IPS DF 19.7 (cell line): Measurements from ENCODE around the gene ZSWIM7.
"Not testable (repeated sequence)": the region's sequence is repeated elsewhere in the genome, so short reads cannot be mapped to it uniquely, and the experiment has no call there.

Experiments
- DNase-seq: peaks from one replicate; pipeline ENCODE4 v3.0.0-alpha.2; 2013; ENCODE audit warnings: low read depth, low spot score

ZSWIM7 gene

DNA sequence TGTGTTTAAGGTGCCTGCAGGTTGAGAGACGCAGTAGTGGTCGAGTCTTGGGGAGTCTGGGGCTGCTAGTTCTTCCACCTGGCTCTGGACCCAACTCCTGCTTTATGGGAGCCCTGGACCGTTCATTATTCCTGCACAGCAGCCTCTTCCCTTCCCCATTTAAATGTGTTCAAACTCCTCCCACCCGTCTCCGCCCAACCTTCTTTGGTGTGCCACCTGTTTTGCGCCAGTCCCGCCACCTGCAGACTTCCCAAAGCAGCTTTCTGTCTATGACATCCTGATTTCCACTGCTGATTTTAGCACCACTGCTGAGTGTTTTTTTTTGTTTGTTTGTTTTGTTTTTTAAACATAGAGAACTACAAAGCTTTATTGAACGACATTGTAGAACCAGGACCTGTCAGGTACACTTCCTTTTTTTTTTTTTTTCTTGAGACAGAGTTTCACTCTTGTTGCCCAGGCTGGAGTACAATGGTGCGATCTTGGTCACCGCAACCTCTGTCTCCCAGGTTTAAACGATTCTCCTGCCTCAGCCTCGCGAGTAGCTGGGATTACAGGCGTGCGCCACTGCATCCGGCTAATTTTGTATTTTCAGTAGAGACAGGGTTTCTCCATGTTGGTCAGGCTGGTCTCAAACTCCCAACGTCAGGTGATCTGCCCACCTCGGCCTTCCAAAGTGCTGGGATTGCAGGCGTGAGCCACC lies 41.7 kb downstream of the ZSWIM7 start:
- DNase-seq = no peak

GRCh38 chr17:15957206-15957605 lies 42.3 kb downstream of the ZSWIM7 start:
- no peak for DNase-seq

GRCh38 chr17:15955793-15956541 lies 43.5 kb downstream of the ZSWIM7 start:
- DNase-seq = no peak

- DNase-seq = no peak
Measured at GRCh38 chr17:15954222-15954621, 45.3 kb downstream of the ZSWIM7 start.

GRCh38 chr17:15952916-15953790 lies 46.4 kb downstream of the ZSWIM7 start:
- no peak for DNase-seq

GRCh38 chr17:15952048-15952532 lies 47.4 kb downstream of the ZSWIM7 start:
- DNase-seq = no peak

GRCh38 chr17:15951368-15952047 lies 48.0 kb downstream of the ZSWIM7 start:
- DNase-seq = no peak

DNA sequence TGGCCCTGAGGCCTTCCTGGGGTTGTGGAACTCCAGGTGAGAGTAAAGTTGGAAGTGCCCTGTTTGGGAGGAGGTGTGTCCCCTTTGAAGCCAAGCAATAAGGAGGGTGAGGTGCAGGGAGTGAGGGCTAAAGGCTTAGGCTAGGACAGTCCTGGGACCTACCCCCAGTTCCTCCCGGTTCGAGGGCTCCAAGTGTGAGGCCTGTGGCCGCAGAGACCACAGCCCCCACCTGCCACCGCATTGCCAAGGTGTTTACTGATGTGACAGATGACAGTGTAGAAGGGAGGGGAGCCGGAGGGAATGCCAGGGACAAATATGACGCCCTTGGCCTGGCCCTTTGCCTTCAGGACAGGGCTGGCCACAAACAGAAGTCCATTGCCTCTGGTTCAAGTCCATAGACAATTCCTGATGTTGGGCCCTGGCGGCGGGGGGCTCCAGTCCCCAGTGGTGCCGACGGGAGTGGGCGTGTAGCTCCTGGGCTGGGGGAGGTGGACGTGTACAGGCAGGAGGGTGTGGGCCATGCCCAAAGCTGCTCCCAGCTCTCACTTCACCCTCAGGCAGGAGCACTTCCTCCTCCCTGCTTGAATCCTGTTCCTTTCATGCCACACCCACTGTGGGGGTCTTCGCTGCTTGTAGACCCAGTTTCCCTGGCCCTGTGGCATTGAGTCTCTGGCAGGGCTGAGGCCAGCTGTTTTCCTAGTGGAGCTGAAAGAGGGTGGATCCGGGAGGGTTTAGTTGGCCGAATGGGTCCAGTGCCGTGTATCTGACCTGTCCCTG lies 51.3 kb downstream of the ZSWIM7 start:
- no peak for DNase-seq

DNA sequence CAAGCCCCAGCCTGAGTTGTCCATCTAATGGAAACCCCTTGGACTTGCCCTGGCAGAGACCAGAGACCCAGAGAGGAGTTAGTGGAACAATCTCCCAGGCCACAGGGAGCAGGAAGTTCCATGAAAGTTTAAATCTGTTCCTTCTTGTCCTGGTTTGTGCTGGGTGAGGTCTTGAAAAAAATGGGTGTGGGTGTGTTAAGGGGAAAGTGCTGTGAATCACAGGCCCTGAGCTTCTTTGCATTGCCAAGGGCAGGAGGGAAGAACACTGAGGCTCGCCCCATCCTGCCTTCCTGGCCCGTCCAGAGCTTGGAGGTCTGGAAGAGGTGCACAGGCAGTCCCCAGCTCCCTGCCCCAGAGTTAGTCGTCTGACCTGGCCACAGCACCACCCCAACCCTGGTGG lies 52.2 kb downstream of the ZSWIM7 start:
- DNase-seq = no peak

GRCh38 chr17:15946611-15947120 lies 52.8 kb downstream of the ZSWIM7 start:
- DNase-seq = no peak

GRCh38 chr17:15945527-15946191 lies 53.8 kb downstream of the ZSWIM7 start:
- no peak for DNase-seq

DNA sequence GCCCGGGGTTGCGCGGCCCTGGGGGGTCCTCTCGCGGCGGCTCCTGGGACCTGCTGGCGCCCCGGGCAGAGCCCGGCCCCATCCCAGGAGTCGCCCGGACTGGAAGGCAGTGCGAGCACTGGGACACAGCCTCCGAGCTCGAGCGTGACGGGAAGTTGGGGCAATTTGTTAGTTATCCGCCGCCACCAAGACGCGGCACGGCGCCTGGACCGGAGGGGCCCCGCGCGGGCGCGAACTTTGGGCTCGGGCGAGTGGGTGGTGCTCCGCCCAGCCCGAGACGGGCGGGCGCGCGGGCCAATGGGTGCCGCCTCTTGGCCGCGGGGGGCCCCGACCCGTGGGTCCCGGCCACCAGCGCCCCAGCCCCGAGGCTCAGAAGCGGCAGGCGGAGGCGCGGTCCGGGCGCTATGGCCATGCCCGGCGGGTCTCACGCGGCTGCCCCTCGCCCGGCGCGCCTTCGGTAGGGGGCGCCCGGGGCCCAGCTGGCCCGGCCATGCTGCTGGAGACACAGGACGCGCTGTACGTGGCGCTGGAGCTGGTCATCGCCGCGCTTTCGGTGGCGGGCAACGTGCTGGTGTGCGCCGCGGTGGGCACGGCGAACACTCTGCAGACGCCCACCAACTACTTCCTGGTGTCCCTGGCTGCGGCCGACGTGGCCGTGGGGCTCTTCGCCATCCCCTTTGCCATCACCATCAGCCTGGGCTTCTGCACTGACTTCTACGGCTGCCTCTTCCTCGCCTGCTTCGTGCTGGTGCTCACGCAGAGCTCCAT lies 54.6 kb downstream of the ZSWIM7 start, which contains the start of gene ADORA2B:
Gene ADORA2B (plus strand): TSS at position 372 of the 768 bp plus-strand sequence. CDS start 119 bp downstream, at position 491.
- DNase-seq = no peak

DNA sequence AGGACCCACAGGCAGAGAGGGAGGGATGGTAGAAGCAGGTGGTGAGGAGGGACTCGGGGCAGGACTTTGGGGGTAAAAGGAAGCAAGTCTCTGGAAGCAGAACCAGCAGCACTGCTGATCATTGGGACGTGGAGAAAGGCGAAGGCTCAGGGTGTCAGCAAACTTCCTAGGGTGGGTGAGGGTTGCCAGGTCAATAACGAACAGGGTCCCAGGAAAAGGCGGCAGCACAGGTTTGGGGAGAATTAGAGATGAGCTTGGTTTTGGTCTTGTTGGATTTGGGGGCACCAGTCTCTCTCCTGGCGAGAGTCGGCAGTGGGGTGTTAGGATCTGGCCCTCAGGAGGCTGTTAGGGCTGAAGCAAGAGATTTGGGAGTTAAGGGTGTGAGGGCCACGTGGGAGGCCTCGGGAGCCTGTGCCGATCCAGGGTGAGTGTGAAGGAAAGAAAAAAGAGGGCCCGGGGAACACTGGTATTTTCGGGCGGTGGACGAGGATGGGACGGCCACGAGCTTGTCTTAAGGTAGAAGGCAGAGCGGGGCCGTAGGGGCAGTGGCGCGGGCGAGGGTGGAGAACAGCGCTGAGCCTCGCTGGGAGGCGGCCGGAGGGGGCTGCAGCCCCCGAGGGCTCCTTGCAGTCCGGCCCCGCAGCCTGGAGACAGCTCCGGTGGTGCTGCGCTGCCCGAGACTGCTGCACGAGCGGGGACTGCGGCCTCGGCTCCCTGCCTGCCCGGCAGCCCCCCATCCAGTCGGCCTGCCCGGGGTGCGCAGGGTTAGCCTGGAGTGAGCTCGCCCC lies 55.3 kb downstream of the ZSWIM7 start:
- DNase-seq = no peak

DNA sequence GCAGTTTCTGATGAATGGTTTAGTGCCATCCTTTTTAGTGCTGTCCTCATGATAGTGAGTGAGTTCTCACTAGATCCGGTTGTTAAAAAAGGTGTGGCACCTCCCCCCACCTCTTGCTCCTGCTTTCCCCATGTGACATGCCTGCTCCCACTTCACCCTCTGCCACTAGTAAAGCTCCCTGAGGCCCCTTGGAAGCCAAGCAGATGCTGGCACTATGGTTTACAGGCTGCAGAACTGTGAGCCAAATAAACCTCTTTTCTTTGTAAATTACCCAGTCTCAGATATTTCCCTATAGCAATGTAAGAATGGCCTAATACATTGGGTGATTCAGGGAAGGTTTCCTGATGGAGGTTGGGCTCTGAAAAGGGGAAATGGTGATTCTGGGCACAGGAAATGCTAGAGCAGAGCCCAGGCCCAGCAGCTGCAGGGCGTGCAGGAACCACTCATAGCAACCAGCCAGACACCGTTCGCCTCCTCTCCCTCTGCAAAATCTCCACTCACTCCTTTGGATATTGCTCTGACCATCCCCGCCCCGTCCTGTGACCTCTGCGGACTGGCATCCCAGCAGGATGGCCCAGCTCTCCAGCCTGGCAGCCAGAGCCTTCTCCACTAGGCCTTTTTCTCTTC lies 57.2 kb downstream of the ZSWIM7 start:
- no peak for DNase-seq

DNA sequence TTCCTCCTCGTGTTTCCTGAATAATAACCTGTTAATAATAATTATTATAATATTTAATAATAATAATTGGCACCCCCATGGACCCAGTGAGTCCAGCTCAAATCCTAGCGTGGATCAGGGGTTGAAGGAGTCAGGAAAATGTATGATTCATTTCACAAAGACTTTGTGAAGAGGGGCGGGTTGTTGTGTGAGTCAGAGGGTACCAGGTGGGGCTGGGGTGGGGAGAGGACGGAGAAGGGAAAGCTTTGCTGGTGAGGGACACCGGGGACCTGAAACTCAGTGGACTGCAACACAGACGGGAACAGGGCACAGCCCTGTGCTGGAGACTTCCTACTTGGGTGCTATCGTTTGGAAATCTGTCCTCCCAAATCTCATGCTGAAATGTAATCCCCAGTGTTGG lies 57.7 kb downstream of the ZSWIM7 start:
- DNase-seq = no peak

GRCh38 chr17:15936481-15936880 lies 63.0 kb downstream of the ZSWIM7 start:
- not testable (repeated sequence) for DNase-seq

GRCh38 chr17:15935891-15936290 lies 63.6 kb downstream of the ZSWIM7 start:
- no peak for DNase-seq

- DNase-seq = no peak
Measured at GRCh38 chr17:15934866-15935265, 64.6 kb downstream of the ZSWIM7 start.
